MCF 10A (cell line): ENCODE results near the gene EHD3. TPM values are rescaled to one million over a fixed set of nuclear protein-coding genes. Genes with fewer than 3 reads are reported as not detected.

Source experiments
- BruUV-seq: library from RNA; stranded (reverse); fragments of 400-500 nt; replicated peaks from 2 replicates; lab custom pipeline; 2021; lab: Mats Ljungman, UMichigan
- CTCF ChIA-PET: fragments of 300-600 bp; sonication (Branson Sonifier 250); formaldehyde crosslinking; extraction: SDS; loops from one replicate; lab custom pipeline; 2021; ENCODE audit warnings: antibody characterized with exemption, inconsistent platforms; lab: Yijun Ruan, JAX
- POLR2A ChIA-PET: fragments of 300-600, 350-650 bp; sonication (Branson Sonifier 250); formaldehyde crosslinking; extraction: SDS; loops from one replicate; lab custom pipeline; 2020; ENCODE audit warnings: antibody characterized with exemption, inconsistent platforms; lab: Yijun Ruan, JAX
- DNase-seq: peaks from one replicate; pipeline ENCODE4 v3.0.0-alpha.2; 2018; ENCODE audit not compliant: unreplicated experiment
- H3K27ac Mint-ChIP-seq: one replicate; pipeline ENCODE4 v1.8.0; 2022; ENCODE audit warnings: mild to moderate bottlenecking, low read depth, mixed read lengths; ENCODE audit not compliant: unreplicated experiment
- H3K27me3 Mint-ChIP-seq: one replicate; pipeline ENCODE4 v1.8.0; 2022; ENCODE audit warnings: mixed read lengths; ENCODE audit not compliant: insufficient read depth, unreplicated experiment
- H3K36me3 Mint-ChIP-seq: one replicate; pipeline ENCODE4 v1.8.0; 2022; ENCODE audit warnings: mild to moderate bottlenecking, moderate library complexity, mixed read lengths; ENCODE audit not compliant: insufficient read depth, unreplicated experiment
- H3K4me1 Mint-ChIP-seq: one replicate; pipeline ENCODE4 v1.8.0; 2022; ENCODE audit warnings: mixed read lengths; ENCODE audit not compliant: insufficient read depth, unreplicated experiment
- H3K4me3 Mint-ChIP-seq: one replicate; pipeline ENCODE4 v1.8.0; 2022; ENCODE audit warnings: mild to moderate bottlenecking, moderate library complexity, mixed read lengths; ENCODE audit not compliant: unreplicated experiment
- H3K9me3 Mint-ChIP-seq: one replicate; pipeline ENCODE4 v1.8.0; 2022; ENCODE audit warnings: mixed read lengths; ENCODE audit not compliant: unreplicated experiment
- CTCF ChIP-seq: fragments of 200-600 bp; IDR thresholded peaks from one replicate; pipeline ENCODE4 v1.8.0; 2022; ENCODE audit warnings: antibody characterized with exemption, mild to moderate bottlenecking; ENCODE audit not compliant: unreplicated experiment
- intact Hi-C: fragments of 100-400 bp; cut with micrococcal nuclease; formaldehyde crosslinking; loops from 2 replicates; pipeline ENCODE4 v1.14.1; 2022
- total RNA-seq: library from RNA; stranded (reverse); gene quantifications from 2 replicates; pipeline ENCODE4 v1.2.3, GENCODE V29; 2022

The EHD3 gene
- total RNA-seq, 1 experiment from 2014 or later = 0.49 TPM

DNA sequence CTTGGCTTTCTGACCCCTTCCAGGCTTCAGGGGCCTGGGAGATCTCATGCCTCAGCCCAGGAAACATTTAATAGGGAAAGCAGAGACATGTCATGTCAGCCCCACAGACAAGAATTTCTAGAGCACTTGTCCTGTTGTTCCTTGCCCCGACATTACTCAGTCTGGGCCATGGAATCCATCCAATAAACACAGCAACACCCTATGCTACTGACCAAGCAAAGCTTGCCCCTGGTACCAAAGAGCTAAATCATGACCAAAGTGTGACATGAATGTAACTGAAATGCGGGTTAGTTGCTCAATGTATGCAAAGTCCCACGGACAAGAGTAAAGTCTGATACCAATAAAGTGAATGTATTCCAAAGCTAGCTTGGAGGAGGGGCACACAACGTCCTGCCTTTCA lies 35.1 kb downstream of the EHD3 start:
- Mint-ChIP-seq H3K4me3 (no peak overlapping the region), H3K36me3 (no peaks in the 10 kb centered on the region), H3K27ac (no peak overlapping the region), H3K9me3 (no peaks in the 10 kb centered on the region), H3K4me1 (no peaks in the 10 kb centered on the region), H3K27me3 (no peaks in the 10 kb centered on the region)
- ChIA-PET CTCF (interaction anchor here (0.5 to 0.6 kb wide), 2 partner anchors 535 to 1059 kb away, joined by 3 read pairs; no protein-coding TSS in a partner anchor), POLR2A (no interaction called here)
- no TSS peak for BruUV-seq
- no peak for DNase-seq
- no peak for TF ChIP-seq CTCF
- intact Hi-C loops = no loop called here

- POLR2A ChIA-PET = no interaction called here
- no peak for DNase-seq
- H3K4me3 Mint-ChIP-seq = no peak overlapping the region
- TF ChIP-seq CTCF = no peak
- H3K36me3 Mint-ChIP-seq = no peaks in the 10 kb centered on the region
- intact Hi-C loops = no loop called here
- no peaks in the 10 kb centered on the region for H3K27me3 Mint-ChIP-seq
- CTCF ChIA-PET = interaction anchor here (0.6 to 1.2 kb wide), 2 partner anchors 47 to 64 kb away, joined by 3 to 5 read pairs; no protein-coding TSS in a partner anchor
- H3K4me1 Mint-ChIP-seq = no peaks in the 10 kb centered on the region
- no peak overlapping the region for H3K27ac Mint-ChIP-seq
- no peaks in the 10 kb centered on the region for H3K9me3 Mint-ChIP-seq
- no TSS peak for BruUV-seq
These were observed 36.2 kb downstream of the EHD3 start for GRCh38 chr2:31270131-31270530.

- POLR2A ChIA-PET = no interaction called here
- intact Hi-C loops = no loop called here
- no peak overlapping the region for H3K27ac Mint-ChIP-seq
- no peak for DNase-seq
- no peak overlapping the region for H3K4me3 Mint-ChIP-seq
- no TSS peak for BruUV-seq
- H3K4me1 Mint-ChIP-seq = no peaks in the 10 kb centered on the region
- TF ChIP-seq CTCF = no peak
- no peaks in the 10 kb centered on the region for H3K36me3 Mint-ChIP-seq
- no peaks in the 10 kb centered on the region for H3K27me3 Mint-ChIP-seq
- CTCF ChIA-PET = interaction anchor here (1.2 kb wide), 1 partner anchor 63 kb away, joined by 3 read pairs; no protein-coding TSS in a partner anchor
- no peaks in the 10 kb centered on the region for H3K9me3 Mint-ChIP-seq
These were observed 36.9 kb downstream of the EHD3 start for GRCh38 chr2:31270822-31271231.

DNA sequence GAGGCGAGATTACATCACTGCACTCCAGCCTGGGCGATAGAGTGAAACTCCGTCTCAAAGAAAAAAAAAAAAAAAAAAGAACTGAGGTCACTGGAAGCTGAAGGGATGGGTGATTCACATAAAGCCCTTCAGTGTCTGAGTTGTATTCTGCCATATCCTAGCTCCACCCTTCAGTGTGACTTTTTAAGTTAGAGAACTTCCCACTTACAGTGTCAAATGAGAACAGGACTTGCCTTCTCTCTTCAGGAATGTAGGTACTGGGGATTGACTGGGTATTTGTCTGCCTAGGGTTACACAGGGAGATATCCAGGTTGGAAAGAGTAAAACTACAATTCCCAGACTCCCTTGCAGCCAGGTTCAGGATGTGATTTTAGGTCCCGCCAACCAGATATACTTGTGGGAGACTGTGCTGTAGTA lies 37.9 kb downstream of the EHD3 start:
- H3K36me3 Mint-ChIP-seq = no peaks in the 10 kb centered on the region
- H3K4me3 Mint-ChIP-seq = no peak overlapping the region
- BruUV-seq = no TSS peak
- no peaks in the 10 kb centered on the region for H3K27me3 Mint-ChIP-seq
- intact Hi-C loops = no loop called here
- CTCF ChIA-PET = interaction anchor here (0.9 kb wide), 1 partner anchor 254 kb away, joined by 3 read pairs; no protein-coding TSS in a partner anchor
- H3K9me3 Mint-ChIP-seq = no peaks in the 10 kb centered on the region
- no peak overlapping the region for H3K27ac Mint-ChIP-seq
- POLR2A ChIA-PET = no interaction called here
- no peak for TF ChIP-seq CTCF
- H3K4me1 Mint-ChIP-seq = no peaks in the 10 kb centered on the region
- DNase-seq = no peak
